Amygdala (tissue), 56 donors: ENCODE measurements around the gene RITA1.
"Not testable (repeated sequence)": the region's sequence is repeated elsewhere in the genome, so short reads cannot be mapped to it uniquely, and the experiment has no call there.

ENCODE experiments used
- DNase-seq, 56 donors: peaks; one replicate each; lab custom pipeline; 2025; lab: John Stamatoyannopoulos, UW

The RITA1 gene

DNA sequence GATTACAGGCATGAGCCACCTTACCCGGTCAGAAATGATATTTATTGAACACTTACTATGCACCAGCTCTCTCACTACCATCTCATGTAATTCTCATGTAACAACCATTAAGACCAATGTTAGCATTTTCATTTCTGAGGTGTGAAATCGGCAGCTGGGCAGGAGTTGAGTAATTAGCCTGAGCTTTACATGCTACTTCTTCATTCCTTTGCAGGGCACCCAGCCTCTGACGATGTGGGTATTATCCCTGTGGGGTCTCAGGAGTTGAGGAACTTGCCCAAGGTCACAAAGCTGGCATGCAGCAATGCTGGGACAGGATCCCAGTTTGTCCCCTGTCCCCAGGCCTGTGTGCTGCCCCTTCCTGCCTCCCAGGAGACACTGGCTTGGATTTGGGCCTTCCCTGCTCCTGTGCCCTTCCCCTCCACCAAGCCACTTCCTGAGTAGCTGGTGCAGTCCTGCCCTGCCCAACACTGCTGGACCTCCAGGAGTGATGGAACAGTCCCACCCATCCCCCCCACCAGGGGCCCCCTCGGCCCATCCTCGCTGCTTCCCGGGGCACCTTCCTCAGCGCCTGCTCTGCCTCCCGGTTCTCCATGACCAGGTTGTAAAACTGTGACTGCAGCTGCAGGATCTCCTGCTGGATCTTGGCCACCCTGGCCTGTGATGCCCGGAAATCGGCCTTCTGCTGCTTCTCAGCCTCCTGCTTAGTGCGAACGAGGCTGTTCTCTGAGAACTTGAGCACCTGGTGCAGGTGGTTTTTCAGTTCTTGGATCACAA is 14.7 kb downstream of the RITA1 start:
- no peak for DNase-seq

GRCh38 chr12:113201187-113202177 is 16.0 kb downstream of the RITA1 start:
- DNase-seq, result no peak

DNA sequence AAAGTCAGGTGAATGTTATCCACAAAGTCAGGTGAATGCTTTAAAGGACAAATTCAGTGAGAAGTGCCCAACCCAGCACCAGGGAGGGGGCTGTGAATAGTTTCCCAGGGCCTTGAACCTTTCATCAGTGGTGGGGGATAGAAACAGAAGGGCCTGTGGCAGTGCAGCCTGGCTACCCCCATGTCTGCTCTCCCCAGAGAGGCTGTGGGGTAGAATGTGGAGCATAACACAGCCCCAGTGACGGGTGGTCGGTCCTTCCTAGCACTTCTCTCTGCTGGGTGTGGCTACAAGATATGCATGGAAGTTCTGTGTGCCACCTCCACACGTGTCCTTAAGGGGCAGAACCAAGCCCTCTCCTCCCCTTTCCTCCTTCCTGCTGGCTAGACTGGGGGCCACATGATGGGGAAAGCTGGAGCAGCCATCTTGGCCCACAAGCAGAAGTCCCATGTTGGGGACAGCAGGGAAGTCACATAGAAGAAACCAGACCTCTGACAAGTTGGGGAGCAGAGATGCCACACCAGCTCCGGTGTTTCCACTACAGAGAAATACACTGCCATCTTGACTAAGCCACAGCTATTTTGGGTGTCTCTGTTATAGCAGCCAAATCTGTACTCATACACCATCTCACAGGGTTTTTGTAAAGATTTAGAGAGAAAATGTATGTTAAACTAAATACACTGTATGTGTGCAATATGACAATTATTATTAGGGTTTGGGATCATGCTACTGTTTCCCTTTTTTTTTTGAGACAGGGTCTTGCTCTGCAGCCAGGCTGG is 17.0 kb downstream of the RITA1 start:
- no peak for DNase-seq

GRCh38 chr12:113203852-113204760 is 18.6 kb downstream of the RITA1 start:
- DNase-seq, result no peak

GRCh38 chr12:113204804-113205203 is 19.3 kb downstream of the RITA1 start:
- no peak for DNase-seq

GRCh38 chr12:113206802-113207201 is 21.3 kb downstream of the RITA1 start:
- not testable (repeated sequence) for DNase-seq

DNA sequence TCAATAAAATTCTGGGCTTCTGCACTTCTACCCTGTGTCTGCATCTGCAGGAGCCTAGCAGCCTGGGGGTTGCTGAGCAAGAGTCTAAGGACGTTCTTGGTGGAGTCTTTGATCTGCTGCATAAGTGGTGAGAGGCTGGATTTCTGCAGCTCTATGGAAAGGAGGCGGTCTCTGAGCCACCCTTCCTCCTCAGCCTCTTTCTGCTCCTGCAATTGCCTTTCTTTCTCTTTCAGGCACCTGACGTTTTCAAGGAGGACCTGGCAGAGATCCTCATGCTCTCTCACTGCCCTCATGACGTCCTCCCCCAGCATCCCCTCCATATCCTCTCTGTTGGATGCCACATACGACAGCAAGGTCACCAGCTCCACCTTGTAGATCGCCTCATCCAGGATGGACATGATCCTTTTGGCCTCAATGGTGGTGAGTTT is 22.1 kb downstream of the RITA1 start:
- DNase-seq, result no peak

GRCh38 chr12:113208041-113208934 is 22.8 kb downstream of the RITA1 start:
- DNase-seq, result peak in 9 of 56 donors; percentile 15 to 39 (median 24)

- DNase-seq, result no peak
Observed at GRCh38 chr12:113211160-113211559, 25.6 kb downstream of the RITA1 start.

- peak in 4 of 56 donors; percentile 3 to 26 (median 17) for DNase-seq
Observed at GRCh38 chr12:113214895-113215400, 29.4 kb downstream of the RITA1 start.

DNA sequence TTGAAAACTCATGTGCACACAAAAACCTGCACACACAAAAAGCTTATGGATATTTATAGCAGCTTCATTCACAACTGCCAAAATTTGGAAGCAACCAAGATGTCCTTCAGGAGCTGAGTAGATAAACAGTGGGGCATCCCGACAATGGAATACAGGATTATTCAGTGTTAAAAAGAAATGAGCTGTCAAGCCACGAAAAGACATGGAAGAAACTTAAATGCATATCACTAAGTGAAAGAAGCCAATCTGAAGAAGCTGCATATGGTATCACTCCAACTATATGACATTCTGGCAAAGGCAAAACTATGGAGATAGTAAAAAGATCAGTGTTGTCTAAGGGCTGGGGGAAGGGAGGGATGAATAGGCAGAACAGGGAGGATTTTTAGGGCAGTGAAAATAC is 30.5 kb downstream of the RITA1 start:
- DNase-seq, result no peak

GRCh38 chr12:113220593-113221180 is 35.2 kb downstream of the RITA1 start:
- no peak for DNase-seq

- peak; percentile 80 to 100 (median 99) for DNase-seq
Observed at GRCh38 chr12:113221181-113221996, 35.9 kb downstream of the RITA1 start, which contains the start of gene TPCN1. Gene TPCN1 (plus strand): TSS chr12:113221464. CDS start chr12:113226853, 5,389 bp downstream.

DNA sequence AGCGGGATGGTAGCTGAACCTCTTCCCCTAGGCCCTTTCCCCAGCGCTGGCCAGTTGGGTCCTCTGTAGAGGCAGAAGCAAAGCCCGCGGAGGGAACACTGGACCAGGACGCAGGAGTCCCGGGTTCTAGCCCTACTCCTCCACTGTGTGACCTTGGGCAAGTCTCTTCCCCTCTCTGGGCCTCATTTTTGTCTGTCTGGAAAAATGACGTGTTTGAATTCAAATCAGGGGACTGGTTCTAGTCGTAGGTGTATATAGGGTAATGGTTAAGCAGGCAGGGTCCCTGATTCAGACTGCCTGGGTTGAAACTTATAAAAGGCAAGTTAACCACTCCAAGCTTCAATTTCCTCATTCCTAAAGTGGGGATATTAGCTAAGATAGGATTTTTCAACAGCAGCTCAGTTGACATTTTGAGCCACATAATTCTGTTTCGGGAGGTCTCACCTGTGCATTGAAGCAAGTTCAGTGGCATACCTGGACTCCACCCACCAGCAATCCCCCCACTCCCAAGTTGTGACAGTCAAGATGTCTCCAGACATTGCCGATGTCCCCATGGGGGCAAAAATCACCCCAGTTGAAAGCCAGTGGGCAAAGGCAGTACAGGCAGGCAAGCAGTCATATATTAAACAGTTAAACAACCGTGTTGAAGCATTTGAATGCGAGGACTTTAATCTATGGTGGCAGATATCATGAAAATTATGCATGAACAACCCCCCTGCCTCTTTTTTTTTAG is 36.6 kb downstream of the RITA1 start:
- DNase-seq, result no peak

- DNase-seq, result peak in 21 of 56 donors; percentile 15 to 62 (median 34)
Observed at GRCh38 chr12:113222730-113223531, 37.4 kb downstream of the RITA1 start.
